Stomach (tissue), 8 donors: Measurements from ENCODE around the gene GOT1. TPM values are rescaled to one million over a fixed set of nuclear protein-coding genes. Genes with fewer than 3 reads are reported as not detected.

Source experiments
- polyA plus RNA-seq, 3 donors: library from polyadenylated mRNA; stranded (reverse); fragments of 200-250 nt; gene quantifications; one replicate each; pipeline ENCODE4 v1.2.3, GENCODE V29; 2013
- total RNA-seq, 5 donors: library from RNA; depleted of rRNA; stranded (reverse); fragments of >200 nt; gene quantifications; one replicate each; pipeline versions ENCODE4 v1.1.0 to v1.2.3, GENCODE V29; 2014 to 2016
- donor health status: healthy with polysubstance abuse.
- donor health status: Bipolar disorder and iron deficiency.
- donor health status: healthy.

Gene GOT1
- total and polyA plus RNA-seq, 8 donors: 25.5 to 131 (median 39.5) TPM

Other genes starting within 250 kb of the GOT1 start
- 10 to 100 TPM in 1 of 5 donors, 1 to 10 TPM in 3, under 1 TPM in 1; 0.58 to 15.8 (median 4.0) TPM for gene HPSE2, start 194.8 kb downstream of the GOT1 start, total RNA-seq
- 1 to 10 TPM in 1 of 3 donors, under 1 TPM in 2; 0.61 to 2.9 (median 0.81) TPM for gene HPSE2, start 194.8 kb downstream of the GOT1 start, polyA plus RNA-seq
- gene CNNM1, start 101.3 kb downstream of the GOT1 start, total RNA-seq: under 1 TPM in 4 of 5 donors, not detected in 1; under 0.01 to 0.87 (median 0.33) TPM
- under 1 TPM; 0.19 to 0.53 (median 0.31) TPM for gene CNNM1, start 101.3 kb downstream of the GOT1 start, polyA plus RNA-seq
- 1 to 10 TPM in 3 of 5 donors, under 1 TPM in 1, not detected in 1; 0.45 to 5.8 (median 1.9) TPM for gene NKX2-3, start 102.3 kb upstream of the GOT1 start, total RNA-seq
- 1 to 10 TPM; 1.0 to 3.2 (median 1.1) TPM for gene NKX2-3, start 102.3 kb upstream of the GOT1 start, polyA plus RNA-seq
- 100 to 1,000 TPM in 1 of 5 donors, 10 to 100 TPM in 3, 1 to 10 TPM in 1; 7.5 to 225 (median 43.5) TPM for gene SLC25A28, start 189.8 kb upstream of the GOT1 start, total RNA-seq
- gene SLC25A28, start 189.8 kb upstream of the GOT1 start, polyA plus RNA-seq: 10 to 100 TPM; 49.9 to 90.4 (median 57.9) TPM
- 10 to 100 TPM in 4 of 5 donors, not detected in 1; 12.2 to 36.2 (median 23.1) TPM for gene ENTPD7, start 228.9 kb upstream of the GOT1 start, total RNA-seq
- 1 to 10 TPM; 1.2 to 4.0 (median 2.1) TPM for gene ENTPD7, start 228.9 kb upstream of the GOT1 start, polyA plus RNA-seq